Large intestine (tissue), 3 donors: ENCODE results near the gene FZR1. TPM values are rescaled to one million over a fixed set of nuclear protein-coding genes. Genes with fewer than 3 reads are reported as not detected.

Source experiments
- DNase-seq, 2 donors: peaks; one replicate each; pipeline versions ENCODE4 v3.0.0 to v3.0.0-alpha.2; 2013
- H3K27ac ChIP-seq: one replicate; pipeline ENCODE4 v1.5.1; 2013; ENCODE audit warnings: low read length
- H3K27me3 ChIP-seq: 2 replicates; pipeline ENCODE4 v1.6.1; 2013; ENCODE audit warnings: low read length; ENCODE audit not compliant: control insufficient read depth, insufficient read depth
- H3K36me3 ChIP-seq: 2 replicates; pipeline ENCODE4 v1.6.1; 2013; ENCODE audit warnings: low read length; ENCODE audit not compliant: control insufficient read depth, insufficient read depth
- H3K4me1 ChIP-seq: one replicate; pipeline ENCODE4 v1.6.1; 2013; ENCODE audit warnings: low read length; ENCODE audit not compliant: control insufficient read depth, insufficient read depth
- H3K4me3 ChIP-seq: one replicate; pipeline ENCODE4 v1.5.1; 2013; ENCODE audit warnings: low read length
- H3K9me3 ChIP-seq: one replicate; pipeline ENCODE4 v1.6.1; 2013; ENCODE audit warnings: mild to moderate bottlenecking, low read depth, low read length, moderate library complexity; ENCODE audit not compliant: control insufficient read depth
- WGBS: methylation state at CpG from one replicate; pipeline ENCODE4 v1.1.5; 2013; ENCODE audit warnings: low lambda C conversion rate; ENCODE audit not compliant: insufficient coverage; 5-methylcytosine and 5-hydroxymethylcytosine counted together
- polyA plus RNA-seq: library from polyadenylated mRNA; unstranded; fragments of 120-200 nt; gene quantifications from one replicate; pipeline ENCODE4 v1.2.1, GENCODE V29; 2013

The FZR1 gene
- polyA plus RNA-seq, 1 donor: 42.5 TPM

- no CpG with 5 or more reads among the region's 15 CpGs for WGBS
- Histone ChIP-seq H3K4me1 (no peaks in the 10 kb centered on the region), H3K36me3 (peaks cover 8% of the 10 kb centered on the region)
These were observed 41.2 kb downstream of the FZR1 start for GRCh38 chr19:3547301-3547731.

GRCh38 chr19:3547767-3548282 lies 41.7 kb downstream of the FZR1 start:
- no peak overlapping the region for H3K27ac ChIP-seq
- peaks cover 8% of the 10 kb centered on the region for H3K36me3 ChIP-seq
- H3K27me3 ChIP-seq: no peaks in the 10 kb centered on the region
- no peak for DNase-seq
- no peaks in the 10 kb centered on the region for H3K4me1 ChIP-seq
- peaks cover 2% of the 10 kb centered on the region for H3K9me3 ChIP-seq
- no peak overlapping the region for H3K4me3 ChIP-seq
- no CpG with 5 or more reads among the region's 36 CpGs for WGBS

More at GRCh38 chr19:3547301-3547731, 41.2 kb downstream of the FZR1 start:
- DNase-seq: no peak
- H3K9me3 ChIP-seq: peaks cover 2% of the 10 kb centered on the region
- no peak overlapping the region for H3K27ac ChIP-seq
- no peaks in the 10 kb centered on the region for H3K27me3 ChIP-seq
- no peak overlapping the region for H3K4me3 ChIP-seq

- no peaks in the 10 kb centered on the region for H3K4me1 ChIP-seq
- WGBS: no CpG with 5 or more reads among the region's 14 CpGs
- H3K27ac ChIP-seq: no peak overlapping the region
- no peaks in the 10 kb centered on the region for H3K27me3 ChIP-seq
- H3K4me3 ChIP-seq: no peak overlapping the region
- DNase-seq: no peak
- H3K9me3 ChIP-seq: peaks cover 2% of the 10 kb centered on the region
- H3K36me3 ChIP-seq: peaks cover 8% of the 10 kb centered on the region
These were observed 42.5 kb downstream of the FZR1 start for GRCh38 chr19:3548606-3549005.

- Histone ChIP-seq H3K4me1 (no peaks in the 10 kb centered on the region), H3K27me3 (no peaks in the 10 kb centered on the region), H3K9me3 (peaks cover 2% of the 10 kb centered on the region), H3K27ac (no peak overlapping the region), H3K36me3 (peaks cover 4% of the 10 kb centered on the region), H3K4me3 (no peak overlapping the region)
- no peak for DNase-seq
- no CpG with 5 or more reads among the region's 10 CpGs for WGBS
These were observed 43.7 kb downstream of the FZR1 start for GRCh38 chr19:3549816-3550215.

- no peak overlapping the region for H3K4me3 ChIP-seq
- H3K36me3 ChIP-seq: peaks cover 4% of the 10 kb centered on the region
- H3K27me3 ChIP-seq: no peaks in the 10 kb centered on the region
- DNase-seq: no peak
- H3K9me3 ChIP-seq: peaks cover 2% of the 10 kb centered on the region
- H3K27ac ChIP-seq: no peak overlapping the region
- WGBS: no CpG with 5 or more reads among the region's 34 CpGs
- H3K4me1 ChIP-seq: no peaks in the 10 kb centered on the region
These were observed 45.1 kb downstream of the FZR1 start for GRCh38 chr19:3550947-3551791.

GRCh38 chr19:3551792-3552095 lies 45.6 kb downstream of the FZR1 start:
- Histone ChIP-seq H3K27me3 (no peaks in the 10 kb centered on the region), H3K9me3 (peaks cover 2% of the 10 kb centered on the region), H3K36me3 (peaks cover 4% of the 10 kb centered on the region), H3K4me1 (peaks cover 5% of the 10 kb centered on the region), H3K27ac (no peak overlapping the region), H3K4me3 (no peak overlapping the region)
- WGBS: no CpG with 5 or more reads among the region's 9 CpGs
- DNase-seq: no peak

GRCh38 chr19:3554254-3555083 lies 48.4 kb downstream of the FZR1 start:
- WGBS: no CpG with 5 or more reads among the region's 21 CpGs
- Histone ChIP-seq H3K4me3 (no peak overlapping the region), H3K27ac (no peak overlapping the region), H3K4me1 (peaks cover 6% of the 10 kb centered on the region), H3K36me3 (no peaks in the 10 kb centered on the region), H3K9me3 (no peaks in the 10 kb centered on the region), H3K27me3 (no peaks in the 10 kb centered on the region)
- DNase-seq: no peak

GRCh38 chr19:3555653-3556422 lies 49.7 kb downstream of the FZR1 start:
- Histone ChIP-seq H3K4me1 (peaks cover 6% of the 10 kb centered on the region), H3K27me3 (no peaks in the 10 kb centered on the region), H3K4me3 (no peak overlapping the region), H3K27ac (no peak overlapping the region), H3K9me3 (no peaks in the 10 kb centered on the region), H3K36me3 (no peaks in the 10 kb centered on the region)
- DNase-seq: no peak
- WGBS: no CpG with 5 or more reads among the region's 15 CpGs

GRCh38 chr19:3556423-3556977 lies 50.4 kb downstream of the FZR1 start:
- Histone ChIP-seq H3K27ac (no peak overlapping the region), H3K36me3 (no peaks in the 10 kb centered on the region), H3K4me1 (peaks cover 6% of the 10 kb centered on the region), H3K4me3 (peak overlapping the region; percentile 35), H3K27me3 (no peaks in the 10 kb centered on the region), H3K9me3 (no peaks in the 10 kb centered on the region)
- DNase-seq: no peak
- no CpG with 5 or more reads among the region's 9 CpGs for WGBS
